Thyroid gland (tissue), 4 donors: Measurements from ENCODE around the gene PSMD1. TPM values are rescaled to one million over a fixed set of nuclear protein-coding genes. Genes with fewer than 3 reads are reported as not detected.

ENCODE experiments used
- DNase-seq, 2 donors: peaks; one replicate each; pipeline ENCODE4 v3.0.0-alpha.2; 2019
- H3K27ac ChIP-seq, 3 donors: fragments of 200-600 bp; sonication (generic); 1 replicate in 2 of 3; 2 replicates in 1 of 3; pipeline ENCODE4 v1.5.1; 2016 to 2019; ENCODE audit warnings: mild to moderate bottlenecking in 1 of 3, moderate library complexity in 1 of 3
- H3K27me3 ChIP-seq: fragments of 200-600 bp; sonication (generic); one replicate; pipeline ENCODE4 v1.5.1; 2019
- H3K36me3 ChIP-seq, 2 donors: fragments of 200-600 bp; sonication (generic); one replicate each; pipeline ENCODE4 v1.5.1; 2016 to 2019
- H3K4me1 ChIP-seq, 2 donors: fragments of 200-600 bp; sonication (generic); one replicate each; pipeline ENCODE4 v1.5.1; 2017 to 2019
- H3K4me3 ChIP-seq, 3 donors: fragments of 200-600 bp; sonication (generic); replicated peaks in 1 of 3; 1 replicate in 2 of 3; 2 replicates in 1 of 3; pipeline ENCODE4 v1.5.1; 2016; ENCODE audit warnings: mild to moderate bottlenecking in 1 of 3
- H3K9me3 ChIP-seq: fragments of 200-600 bp; sonication (generic); one replicate; pipeline ENCODE4 v1.5.1; 2017
- POLR2A ChIP-seq, 2 donors: fragments of 450-650 bp; IDR thresholded peaks; one replicate each; pipeline ENCODE4 v1.6.1; 2017; ENCODE audit warnings: antibody characterized with exemption in 2 of 2, mild to moderate bottlenecking in 2 of 2, moderate library complexity in 1 of 2
- WGBS, 2 donors: methylation state at CpG; one replicate each; pipeline ENCODE4 v1.1.5; 2017; 5-methylcytosine and 5-hydroxymethylcytosine counted together
- intact Hi-C: fragments of 100-400 bp; cut with DNase I; formaldehyde crosslinking; loops from one replicate; pipeline ENCODE4 v1.15.1; 2023
- total RNA-seq, 4 donors: library from RNA; depleted of rRNA; stranded (reverse); fragments of >200 nt; gene quantifications; one replicate each; pipeline ENCODE4 v1.2.3, GENCODE V29; 2016
- TF ChIP-seq, protein P1 (sequence below), 6 experiments: fragments of 200-600 bp in 3 of 6; fragments of 450-650 bp in 3 of 6; sonication (generic) in 3 of 6; IDR thresholded peaks; one replicate each; pipeline ENCODE4 v1.5.1; 2016 to 2019; ENCODE audit warnings: antibody characterized with exemption in 6 of 6, mild to moderate bottlenecking in 2 of 6, inconsistent platforms in 1 of 6, moderate library complexity in 1 of 6

The PSMD1 gene
- total RNA-seq, 4 donors from 2014 or later = 60.2 to 98.7 (median 78.4) TPM

DNA sequence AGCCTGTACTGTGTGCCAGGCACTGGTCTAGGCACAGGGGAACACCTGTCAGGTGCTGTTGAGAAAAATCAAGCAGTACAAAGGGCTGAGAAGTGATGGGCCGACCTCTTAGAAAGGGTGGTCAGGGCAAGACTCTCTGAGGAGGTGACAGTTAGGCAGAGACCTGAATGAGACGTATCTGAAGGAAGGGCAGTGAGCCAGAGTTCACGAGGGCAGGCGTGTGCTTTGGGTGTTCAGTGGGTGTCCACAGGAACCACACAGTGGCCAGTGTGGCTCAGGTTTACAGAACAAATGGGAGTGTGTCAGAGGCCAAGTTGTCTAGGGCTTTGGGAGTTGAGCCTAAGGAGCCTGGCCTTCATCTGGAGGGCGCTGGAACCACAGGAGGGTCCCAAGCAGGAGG is 147.9 kb downstream of the PSMD1 start:
- 84 to 95% methylated on average over 5 of the region's 5 CpGs for WGBS, 2 donors
- H3K4me1 ChIP-seq = no peaks in the 10 kb centered on the region
- TF ChIP-seq, protein P1, sequence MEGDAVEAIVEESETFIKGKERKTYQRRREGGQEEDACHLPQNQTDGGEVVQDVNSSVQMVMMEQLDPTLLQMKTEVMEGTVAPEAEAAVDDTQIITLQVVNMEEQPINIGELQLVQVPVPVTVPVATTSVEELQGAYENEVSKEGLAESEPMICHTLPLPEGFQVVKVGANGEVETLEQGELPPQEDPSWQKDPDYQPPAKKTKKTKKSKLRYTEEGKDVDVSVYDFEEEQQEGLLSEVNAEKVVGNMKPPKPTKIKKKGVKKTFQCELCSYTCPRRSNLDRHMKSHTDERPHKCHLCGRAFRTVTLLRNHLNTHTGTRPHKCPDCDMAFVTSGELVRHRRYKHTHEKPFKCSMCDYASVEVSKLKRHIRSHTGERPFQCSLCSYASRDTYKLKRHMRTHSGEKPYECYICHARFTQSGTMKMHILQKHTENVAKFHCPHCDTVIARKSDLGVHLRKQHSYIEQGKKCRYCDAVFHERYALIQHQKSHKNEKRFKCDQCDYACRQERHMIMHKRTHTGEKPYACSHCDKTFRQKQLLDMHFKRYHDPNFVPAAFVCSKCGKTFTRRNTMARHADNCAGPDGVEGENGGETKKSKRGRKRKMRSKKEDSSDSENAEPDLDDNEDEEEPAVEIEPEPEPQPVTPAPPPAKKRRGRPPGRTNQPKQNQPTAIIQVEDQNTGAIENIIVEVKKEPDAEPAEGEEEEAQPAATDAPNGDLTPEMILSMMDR (IDR thresholded peaks at IDR 0.05) = no peak
- TF ChIP-seq POLR2A (IDR thresholded peaks at IDR 0.05) = no peak
- no peaks in the 10 kb centered on the region for H3K9me3 ChIP-seq
- H3K27ac ChIP-seq = no peak overlapping the region
- H3K27me3 ChIP-seq = no peaks in the 10 kb centered on the region
- H3K4me3 ChIP-seq = no peak overlapping the region
- intact Hi-C loops = no loop called here
- no peaks in the 10 kb centered on the region for H3K36me3 ChIP-seq
- no peak for DNase-seq

DNA sequence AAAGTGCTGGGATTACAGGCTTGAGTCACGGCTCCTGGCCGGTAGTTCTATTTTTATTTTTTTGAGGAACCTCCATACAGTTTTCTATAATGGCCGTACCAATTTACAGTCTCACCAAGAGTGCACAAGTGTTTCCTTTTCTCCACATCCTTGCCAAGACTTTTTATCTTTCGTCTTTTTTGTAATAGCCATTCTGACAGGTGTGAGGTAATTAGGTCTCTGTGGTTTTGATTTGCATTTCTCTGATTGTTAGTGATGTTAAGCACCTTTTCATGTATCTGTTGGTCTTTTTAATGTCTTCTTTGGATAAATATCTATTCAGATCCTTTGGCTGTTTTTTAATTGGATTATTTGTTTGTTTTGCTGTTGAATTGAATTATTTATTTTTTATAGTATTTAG is 151.1 kb downstream of the PSMD1 start:
- H3K9me3 ChIP-seq = no peaks in the 10 kb centered on the region
- intact Hi-C loops = no loop called here
- no peak overlapping the region for H3K4me3 ChIP-seq
- H3K36me3 ChIP-seq = no peaks in the 10 kb centered on the region
- no peak for DNase-seq
- H3K4me1 ChIP-seq = no peaks in the 10 kb centered on the region
- TF ChIP-seq POLR2A (IDR thresholded peaks at IDR 0.05) = no peak
- TF ChIP-seq, protein P1 (IDR thresholded peaks at IDR 0.05) = no peak
- WGBS, 2 donors = 93 to 95% methylated on average over 4 of the region's 4 CpGs
- H3K27ac ChIP-seq = no peak overlapping the region
- H3K27me3 ChIP-seq = no peaks in the 10 kb centered on the region

DNA sequence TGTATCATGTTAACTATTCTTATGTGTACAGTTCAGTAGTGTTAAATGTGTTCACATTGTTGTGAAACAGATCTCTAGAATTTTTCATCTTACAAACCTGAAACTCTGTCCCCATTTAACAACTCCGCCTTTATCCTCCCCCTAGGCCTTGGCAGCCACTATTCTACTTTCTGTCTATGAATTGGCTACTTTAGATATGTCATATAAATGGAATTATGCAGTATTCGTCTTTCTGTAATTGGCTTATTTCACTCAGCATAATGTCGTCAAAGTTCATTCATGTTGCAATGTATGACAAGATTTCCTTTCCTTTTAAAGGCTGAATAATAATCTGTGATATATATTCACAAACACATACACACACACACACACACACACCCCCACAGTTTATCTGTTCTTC is 154.1 kb downstream of the PSMD1 start:
- H3K4me1 ChIP-seq = no peaks in the 10 kb centered on the region
- intact Hi-C loops = no loop called here
- H3K9me3 ChIP-seq = no peaks in the 10 kb centered on the region
- peaks cover 2 to 4% of the 10 kb centered on the region in 2 donors for H3K36me3 ChIP-seq
- 89 to 90% methylated on average over 3 of the region's 3 CpGs for WGBS, 2 donors
- no peak overlapping the region for H3K27ac ChIP-seq
- no peaks in the 10 kb centered on the region for H3K27me3 ChIP-seq
- TF ChIP-seq, protein P1 (IDR thresholded peaks at IDR 0.05) = no peak
- TF ChIP-seq POLR2A (IDR thresholded peaks at IDR 0.05) = no peak
- no peak overlapping the region for H3K4me3 ChIP-seq
- DNase-seq = no peak

DNA sequence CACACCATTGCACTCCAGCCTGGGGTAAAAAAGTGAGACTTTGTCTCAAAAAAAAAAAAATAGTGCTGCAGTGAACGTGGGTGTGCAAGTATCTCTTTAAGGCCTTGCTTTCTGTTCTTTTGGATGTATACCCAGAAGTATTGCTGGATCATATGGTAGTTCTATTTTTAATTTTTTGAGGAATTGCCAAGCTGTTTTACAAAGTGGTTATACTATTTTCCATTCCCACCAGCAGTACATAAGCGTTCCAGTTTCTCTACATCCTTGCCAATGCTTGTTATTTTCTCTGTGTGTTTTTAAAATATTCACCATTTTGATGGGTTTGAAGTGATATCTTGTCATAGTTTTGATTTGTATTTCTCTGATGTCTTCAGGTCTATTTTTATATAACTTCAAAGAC is 154.8 kb downstream of the PSMD1 start:
- Histone ChIP-seq H3K4me1 (no peaks in the 10 kb centered on the region), H3K9me3 (no peaks in the 10 kb centered on the region), H3K27ac (no peak overlapping the region), H3K4me3 (no peak overlapping the region), H3K36me3 (peaks cover 4% of the 10 kb centered on the region in 2 donors), H3K27me3 (no peaks in the 10 kb centered on the region)
- WGBS, 2 donors = 74 to 79% methylated on average over 2 of the region's 2 CpGs
- no peak for DNase-seq
- TF ChIP-seq, protein P1 (IDR thresholded peaks at IDR 0.05) = no peak
- TF ChIP-seq POLR2A (IDR thresholded peaks at IDR 0.05) = no peak
- intact Hi-C loops = no loop called here

DNA sequence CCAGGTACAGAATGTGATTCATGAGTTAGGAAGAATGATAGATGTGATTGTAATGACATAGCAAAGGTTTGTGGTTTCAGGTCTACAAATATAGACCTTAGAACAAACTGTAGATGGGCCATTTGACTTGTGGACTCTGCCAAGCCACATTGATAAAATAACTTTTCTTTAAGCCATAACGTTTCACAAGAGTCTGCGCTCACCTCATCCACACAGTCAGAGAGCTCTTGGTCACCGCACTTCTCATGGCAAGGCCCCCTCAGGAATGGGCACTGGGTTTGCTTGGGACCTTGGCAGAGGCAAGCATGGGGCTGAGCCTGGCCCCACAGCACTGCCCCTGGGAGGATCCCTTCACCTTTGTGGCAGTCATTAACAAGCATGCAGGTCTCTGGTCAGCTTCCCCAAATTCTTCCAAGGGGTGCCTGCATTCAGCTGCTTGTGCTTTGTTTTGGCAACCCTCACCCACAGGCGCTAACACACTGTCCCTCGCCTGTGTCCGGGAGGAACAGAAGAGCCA is 155.7 kb downstream of the PSMD1 start:
- 93 to 94% methylated on average over 6 of the region's 6 CpGs for WGBS, 2 donors
- Histone ChIP-seq H3K9me3 (no peaks in the 10 kb centered on the region), H3K4me3 (no peak overlapping the region), H3K4me1 (no peaks in the 10 kb centered on the region), H3K27ac (no peak overlapping the region), H3K36me3 (peaks cover 4 to 10% of the 10 kb centered on the region in 2 donors), H3K27me3 (no peaks in the 10 kb centered on the region)
- DNase-seq = no peak
- intact Hi-C loops = no loop called here
- no peak for TF ChIP-seq POLR2A (IDR thresholded peaks at IDR 0.05)
- TF ChIP-seq, protein P1 (IDR thresholded peaks at IDR 0.05) = no peak
